SKM-1 (cell line): ENCODE results near the gene NID1.
"Not testable (repeated sequence)": the region's sequence is repeated elsewhere in the genome, so short reads cannot be mapped to it uniquely, and the experiment has no call there.

Source experiments
- DNase-seq: peaks from one replicate; lab custom pipeline; 2025; ENCODE audit not compliant: unreplicated experiment; lab: John Stamatoyannopoulos, UW

The NID1 gene

DNA sequence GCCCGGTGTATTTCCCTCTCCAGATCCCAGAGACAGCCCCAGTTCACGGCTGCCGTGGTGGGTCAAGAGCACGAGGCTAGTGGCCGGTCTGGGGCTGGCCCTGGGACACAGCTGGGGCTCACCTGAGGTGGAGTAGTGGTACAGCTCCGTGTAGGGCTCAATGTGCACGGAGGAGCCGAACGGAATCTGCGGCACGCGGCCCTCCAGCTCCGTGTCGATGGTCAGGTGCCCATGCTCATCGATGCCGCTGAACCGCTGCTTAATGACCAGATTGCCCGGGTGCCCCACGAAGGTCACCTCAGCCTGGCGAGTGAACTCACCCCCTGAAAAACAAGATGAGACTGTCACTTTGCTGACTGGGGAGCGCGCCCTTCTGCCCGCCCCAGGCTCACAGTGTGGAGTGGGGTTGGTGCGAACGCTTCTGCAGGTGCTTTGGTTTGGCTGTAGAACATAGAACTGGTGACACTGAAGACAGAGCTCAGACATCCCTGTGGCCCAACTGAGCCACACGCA, 35.4 kb downstream of the NID1 start:
- no peak for DNase-seq

GRCh38 chr1:236027104-236027503, 37.8 kb downstream of the NID1 start:
- DNase-seq: peak; percentile 49

GRCh38 chr1:236025836-236026235, 39.1 kb downstream of the NID1 start:
- DNase-seq: no peak

- no peak for DNase-seq
These were observed 40.2 kb downstream of the NID1 start for GRCh38 chr1:236024641-236025040.

- no peak for DNase-seq
These were observed 40.8 kb downstream of the NID1 start for GRCh38 chr1:236023926-236024565.

DNA sequence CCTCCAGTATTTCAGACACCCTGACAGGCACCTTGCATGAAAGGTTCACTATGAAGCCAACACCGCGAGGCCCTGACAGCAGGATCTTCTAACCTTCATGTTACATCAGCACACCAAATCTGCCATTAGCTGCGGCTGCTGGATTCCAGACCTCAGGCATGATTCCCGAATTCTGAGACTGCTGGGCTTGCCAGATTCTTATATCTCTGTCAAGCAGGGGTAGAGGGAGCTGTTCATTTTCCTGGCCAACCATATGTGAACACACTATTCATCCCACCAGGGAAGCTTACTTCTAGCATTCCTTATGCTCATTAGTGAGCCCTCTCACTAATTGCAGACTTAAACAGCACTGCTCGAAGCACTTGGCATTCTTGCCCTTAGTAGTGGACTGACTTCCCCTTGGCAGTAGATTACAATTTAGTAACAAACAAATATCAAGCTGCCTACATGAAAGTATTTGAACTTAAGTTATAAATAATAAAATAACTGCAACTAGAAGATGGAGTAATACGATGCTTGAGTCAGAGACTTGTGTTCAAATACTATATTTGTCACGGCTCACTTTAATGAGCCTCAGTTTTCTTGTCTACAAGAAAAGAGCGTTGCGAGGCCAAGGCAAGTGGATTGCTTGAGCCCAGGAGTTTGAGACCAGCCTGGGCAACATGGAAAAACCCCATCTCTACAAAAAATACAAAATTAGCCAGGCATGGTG, 43.3 kb downstream of the NID1 start:
- DNase-seq: no peak

DNA sequence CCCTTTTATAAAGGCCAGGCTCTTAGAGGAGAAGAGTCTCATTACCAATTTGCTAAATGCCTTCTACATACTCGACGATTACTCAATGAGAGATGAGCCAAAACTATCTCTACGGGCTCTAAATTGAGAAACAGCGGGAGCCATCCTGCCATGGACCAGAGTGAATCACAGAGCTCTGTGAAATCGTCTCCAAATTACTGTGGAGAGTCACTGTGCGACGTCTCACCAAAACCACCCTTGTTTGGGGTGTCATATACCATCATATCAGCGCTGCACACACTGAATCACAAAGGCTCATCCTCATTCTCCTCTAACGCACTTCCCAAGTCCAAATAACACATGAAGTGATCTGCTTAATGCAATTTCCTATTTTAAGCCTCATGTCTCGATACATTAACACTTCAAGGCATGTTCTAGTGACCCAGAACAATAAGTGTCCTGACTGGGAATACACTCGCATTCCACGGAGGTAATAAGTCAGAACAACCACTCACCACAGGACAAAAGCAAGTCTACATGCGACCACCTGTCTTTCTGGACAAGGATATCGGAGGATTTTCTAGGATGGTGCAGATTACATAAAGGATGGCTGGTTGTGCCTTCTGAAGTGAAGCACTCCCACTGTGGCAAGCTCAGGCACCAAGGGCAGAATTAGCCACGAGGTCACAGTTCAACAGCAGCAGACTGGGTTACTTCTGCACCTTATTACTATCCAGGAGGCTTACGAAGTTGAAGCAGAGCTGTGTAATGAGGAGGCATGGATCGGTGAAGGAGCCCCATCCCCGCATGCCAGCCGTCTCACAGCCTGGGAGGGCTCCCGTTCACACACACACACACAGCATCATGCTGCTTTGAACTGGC, 44.3 kb downstream of the NID1 start:
- no peak for DNase-seq

DNA sequence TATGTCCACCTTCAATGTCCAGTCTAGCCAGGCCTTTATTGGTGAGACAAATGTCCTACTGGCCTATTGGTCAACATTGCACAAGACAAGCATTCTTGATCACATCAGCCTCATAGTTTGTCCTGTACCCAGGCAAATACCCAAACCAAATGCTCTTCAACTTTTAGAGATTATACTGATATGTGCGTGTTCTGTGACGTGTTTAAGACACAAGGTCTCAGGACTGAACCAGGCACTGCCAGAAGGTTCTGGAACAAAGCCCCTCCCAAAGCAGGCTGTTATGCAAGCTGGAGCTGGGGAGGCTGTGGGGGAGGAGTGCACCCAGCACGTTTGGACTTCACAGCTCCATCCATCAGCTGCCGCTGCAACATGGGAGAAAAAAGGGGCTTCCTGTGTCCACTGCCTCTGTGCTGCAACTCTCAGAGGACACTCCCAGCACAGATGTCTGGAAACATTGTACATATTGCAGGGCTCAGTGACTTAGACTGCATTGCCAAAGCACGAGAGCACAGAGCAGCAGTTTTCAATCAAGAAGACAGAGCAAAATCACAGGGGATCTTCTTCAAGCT, 45.9 kb downstream of the NID1 start:
- DNase-seq: no peak

DNA sequence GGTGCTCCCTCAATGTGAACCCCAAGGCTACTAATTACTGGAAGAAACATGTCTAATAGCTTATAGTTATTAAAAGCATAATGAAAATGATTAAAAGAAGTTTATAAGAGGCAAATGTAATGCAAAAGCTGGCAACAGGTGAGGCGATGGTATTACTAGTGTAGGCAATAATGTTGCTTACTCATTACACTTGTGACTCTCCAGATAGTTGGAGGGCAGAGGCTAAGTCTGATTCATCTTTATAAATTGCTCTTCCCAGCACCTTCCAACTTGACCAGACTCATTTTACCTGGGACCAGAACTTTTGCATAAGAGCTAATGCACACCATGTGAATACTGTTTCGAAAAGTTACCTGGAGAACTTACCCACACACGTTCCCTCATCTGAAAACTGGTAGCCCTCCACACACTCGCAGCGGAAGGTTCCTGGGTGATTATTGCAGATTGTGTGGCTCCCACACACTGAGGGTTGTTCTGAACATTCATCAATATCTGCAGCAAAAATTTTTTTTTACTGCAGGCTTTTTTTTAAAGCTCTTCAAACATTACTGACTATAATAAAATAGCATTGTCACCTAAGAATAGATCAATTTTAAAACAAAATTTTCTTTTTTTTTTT, 48.0 kb downstream of the NID1 start:
- no peak for DNase-seq

DNA sequence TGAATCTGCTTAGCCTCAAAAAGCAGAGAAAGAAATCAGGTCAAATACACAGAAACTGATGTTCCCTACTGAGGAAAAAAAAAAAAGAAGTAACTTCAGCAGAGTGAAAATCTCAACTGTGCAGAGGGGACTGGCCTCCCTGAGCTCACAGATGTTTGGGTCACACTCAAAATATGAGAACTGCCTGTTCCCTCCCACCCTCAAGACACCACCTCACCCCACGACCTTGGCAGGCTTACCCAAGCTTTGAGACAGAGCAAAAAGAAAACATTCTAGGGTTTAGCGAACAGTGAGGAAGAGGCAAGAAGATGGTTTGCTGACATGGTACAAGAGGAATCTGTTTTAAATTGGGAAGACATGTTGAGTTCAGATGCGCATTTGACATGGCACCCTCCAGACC, 48.8 kb downstream of the NID1 start:
- DNase-seq: no peak

GRCh38 chr1:236015539-236015938, 49.4 kb downstream of the NID1 start:
- DNase-seq: no peak

DNA sequence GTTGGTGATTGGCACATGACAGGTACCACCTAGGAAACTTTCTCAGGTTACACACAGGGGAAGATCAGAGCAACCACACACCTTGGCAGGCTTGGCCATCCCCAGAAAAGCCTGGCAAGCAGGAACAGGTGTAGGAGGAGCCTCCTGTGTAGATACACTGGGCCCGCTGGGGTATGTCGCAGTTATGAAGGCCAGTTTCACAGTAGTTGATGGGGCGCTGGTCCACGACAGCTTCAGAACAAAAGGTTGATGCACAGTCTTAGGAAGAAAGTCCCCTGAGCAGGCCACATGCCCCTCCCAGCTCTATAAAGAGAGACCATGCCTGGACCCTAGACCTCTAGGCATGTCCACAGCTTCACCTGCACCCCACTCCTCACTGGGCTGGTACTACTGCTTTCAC, 51.6 kb downstream of the NID1 start:
- DNase-seq: no peak

- DNase-seq: no peak
These were observed 53.2 kb downstream of the NID1 start for GRCh38 chr1:236011641-236012040.

DNA sequence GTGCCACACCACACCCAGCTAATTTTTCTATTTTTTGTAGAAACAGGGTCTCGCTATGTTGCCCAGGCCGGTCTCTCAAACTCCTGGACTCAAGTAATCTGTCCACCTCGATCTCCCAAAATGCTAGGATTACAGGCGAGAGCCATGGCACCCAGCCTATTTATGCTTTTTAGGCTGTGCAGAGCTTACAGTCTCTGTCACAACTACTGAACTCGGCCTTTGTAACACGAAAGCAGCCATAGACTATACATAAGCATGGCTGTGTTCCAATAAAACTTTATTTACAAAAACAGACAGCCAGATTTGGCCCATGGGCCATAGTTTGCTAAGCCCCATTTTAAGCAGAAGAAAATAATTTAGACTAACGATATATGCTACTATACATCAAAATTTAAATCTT, 54.4 kb downstream of the NID1 start:
- no peak for DNase-seq

GRCh38 chr1:236009857-236010256, 55.0 kb downstream of the NID1 start:
- no peak for DNase-seq

GRCh38 chr1:236009191-236009590, 55.7 kb downstream of the NID1 start:
- DNase-seq: no peak

DNA sequence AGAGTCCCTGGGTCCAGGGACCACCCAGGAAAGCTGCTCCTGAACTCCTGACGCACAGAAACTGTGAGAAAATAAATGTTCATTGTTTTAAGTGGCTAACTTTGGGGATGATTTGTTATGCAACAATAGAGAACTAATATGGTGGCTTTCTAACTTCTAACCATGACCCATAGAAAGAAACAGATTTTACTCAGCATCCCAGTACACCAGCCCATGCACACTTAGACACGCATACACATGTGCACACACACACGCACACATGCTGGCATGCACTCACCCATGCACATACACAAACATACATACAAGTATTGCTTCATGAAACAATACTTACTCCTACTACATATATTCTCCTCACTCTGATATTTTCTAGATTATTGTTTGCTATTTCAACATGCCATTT, 57.1 kb downstream of the NID1 start:
- no peak for DNase-seq

DNA sequence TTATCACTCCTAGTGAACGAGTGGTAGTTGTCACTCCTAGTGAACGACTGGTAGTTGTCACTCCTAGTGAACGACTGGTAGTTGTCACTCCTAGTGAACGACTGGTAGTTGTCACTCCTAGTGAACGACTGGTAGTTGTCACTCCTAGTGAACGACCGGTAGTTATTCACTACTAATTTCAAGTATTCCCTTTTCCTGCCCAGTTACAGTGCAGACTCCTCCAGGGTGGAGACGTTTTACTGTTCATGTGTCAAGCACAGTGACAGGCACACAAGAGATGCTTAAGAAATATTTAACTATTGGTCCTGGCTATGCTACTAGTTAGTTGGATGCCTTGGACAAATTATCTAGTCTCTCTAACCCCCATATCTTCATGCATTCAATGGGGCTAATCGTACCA, 61.8 kb downstream of the NID1 start:
- not testable (repeated sequence) for DNase-seq

DNA sequence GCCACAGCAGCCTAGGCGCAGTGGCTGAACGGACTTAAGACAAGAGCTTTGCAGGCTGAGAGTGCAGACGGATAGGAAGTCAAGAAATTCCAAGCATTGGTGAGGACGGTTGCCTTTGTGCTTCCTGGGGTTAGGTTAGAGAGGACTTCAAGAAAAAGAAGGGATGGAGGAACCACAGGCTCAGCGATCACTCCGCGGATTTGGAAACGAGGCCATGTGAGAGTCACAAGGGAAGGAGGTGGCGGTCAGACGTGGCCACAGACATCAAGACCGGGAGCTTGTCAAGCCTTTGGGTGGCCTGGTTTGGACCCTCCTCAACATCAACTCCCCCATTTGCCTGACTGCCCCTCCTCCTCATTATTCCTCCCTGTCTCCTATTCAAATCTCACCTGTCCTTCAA, 62.3 kb downstream of the NID1 start:
- DNase-seq: no peak

GRCh38 chr1:236002025-236002390, 62.9 kb downstream of the NID1 start:
- DNase-seq: no peak

- no peak for DNase-seq
These were observed 64.1 kb downstream of the NID1 start for GRCh38 chr1:236000781-236001180.
